ENCODE results near the gene RAPGEF5.

RAPGEF5 gene

GRCh38 chr7:22189230-22189629 lies 167.7 kb downstream of the RAPGEF5 start:
- no peak for DNase-seq (ENCODE audit: low read depth)

- no peak for DNase-seq (ENCODE audit: low read depth)
Measured at GRCh38 chr7:22187691-22188348, 169.1 kb downstream of the RAPGEF5 start.

GRCh38 chr7:22185559-22185958 lies 171.4 kb downstream of the RAPGEF5 start:
- no peak for DNase-seq (ENCODE audit: low read depth)

- no peak for DNase-seq (ENCODE audit: low read depth)
Measured at GRCh38 chr7:22184549-22185199, 172.3 kb downstream of the RAPGEF5 start.

GRCh38 chr7:22183522-22184280 lies 173.3 kb downstream of the RAPGEF5 start:
- no peak for DNase-seq (ENCODE audit: low read depth)

- no peak for DNase-seq (ENCODE audit: low read depth)
Measured at GRCh38 chr7:22182149-22182548, 174.8 kb downstream of the RAPGEF5 start.

GRCh38 chr7:22181663-22182062 lies 175.3 kb downstream of the RAPGEF5 start:
- DNase-seq (ENCODE audit: low read depth), result no peak

GRCh38 chr7:22179442-22179879 lies 177.5 kb downstream of the RAPGEF5 start:
- DNase-seq (ENCODE audit: low read depth), result no peak

GRCh38 chr7:22178735-22179134 lies 178.2 kb downstream of the RAPGEF5 start:
- DNase-seq (ENCODE audit: low read depth), result no peak

GRCh38 chr7:22176791-22177412 lies 180.1 kb downstream of the RAPGEF5 start:
- DNase-seq (ENCODE audit: low read depth), result no peak

- no peak for DNase-seq (ENCODE audit: low read depth)
Measured at GRCh38 chr7:22174574-22174953, 182.4 kb downstream of the RAPGEF5 start.

GRCh38 chr7:22173685-22174573 lies 183.0 kb downstream of the RAPGEF5 start:
- no peak for DNase-seq (ENCODE audit: low read depth)

- no peak for DNase-seq (ENCODE audit: low read depth)
Measured at GRCh38 chr7:22168129-22168634, 188.8 kb downstream of the RAPGEF5 start.

- DNase-seq (ENCODE audit: low read depth), result no peak
Measured at GRCh38 chr7:22167482-22167881, 189.5 kb downstream of the RAPGEF5 start.

GRCh38 chr7:22166928-22167327 lies 190.0 kb downstream of the RAPGEF5 start:
- DNase-seq (ENCODE audit: low read depth), result no peak

GRCh38 chr7:22159341-22159740 lies 197.6 kb downstream of the RAPGEF5 start:
- no peak for DNase-seq (ENCODE audit: low read depth)

GRCh38 chr7:22157552-22157951 lies 199.4 kb downstream of the RAPGEF5 start:
- DNase-seq (ENCODE audit: low read depth), result no peak

GRCh38 chr7:22156205-22156604 lies 200.7 kb downstream of the RAPGEF5 start:
- DNase-seq (ENCODE audit: low read depth), result no peak

GRCh38 chr7:22154143-22154529 lies 202.8 kb downstream of the RAPGEF5 start:
- no peak for DNase-seq (ENCODE audit: low read depth)

- no peak for DNase-seq (ENCODE audit: low read depth)
Measured at GRCh38 chr7:22153432-22154142, 203.4 kb downstream of the RAPGEF5 start.

GRCh38 chr7:22152690-22153089 lies 204.3 kb downstream of the RAPGEF5 start:
- no peak for DNase-seq (ENCODE audit: low read depth)
